ENCODE data around the gene CLCN5.

DNA sequence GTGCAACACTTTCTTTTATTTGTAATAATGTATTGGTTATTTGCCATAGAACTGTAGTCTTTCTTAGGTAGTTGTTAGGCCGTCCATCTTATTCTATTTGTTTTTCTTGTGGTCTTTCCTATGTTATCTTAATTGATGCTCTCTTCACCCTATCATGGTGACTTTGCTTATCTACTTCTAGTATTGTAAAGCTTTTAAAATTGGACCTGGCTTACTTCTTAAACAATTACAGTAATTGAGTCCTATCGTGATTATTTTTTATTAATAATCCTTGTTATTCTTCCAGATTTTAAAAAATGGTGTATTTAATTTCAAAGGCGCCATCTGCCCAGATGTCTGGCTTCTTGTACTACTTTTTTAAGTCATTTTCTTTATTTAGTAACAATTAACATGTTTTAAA, 63.7 kb downstream of the CLCN5 start:
- TF ChIP-seq CTCF (IDR thresholded peaks at IDR 0.05) (no peak), POLR2A (IDR thresholded peaks at IDR 0.05) (no peak)
